Ectodermal cell (in vitro differentiated cells): ENCODE results near the gene ADAMTS17.

Experiments
- H3K27ac ChIP-seq: 2 replicates; pipeline ENCODE4 v1.7.0; 2013; ENCODE audit warnings: mild to moderate bottlenecking, low read depth, low read length; ENCODE audit not compliant: insufficient read depth, poor library complexity, severe bottlenecking
- H3K27me3 ChIP-seq: 2 replicates; pipeline ENCODE4 v1.7.0; 2013; ENCODE audit warnings: mild to moderate bottlenecking, low read length; ENCODE audit not compliant: insufficient read depth, control insufficient read depth, poor library complexity, severe bottlenecking
- H3K36me3 ChIP-seq: one replicate; pipeline ENCODE4 v1.7.0; 2013; ENCODE audit warnings: low read length; ENCODE audit not compliant: control insufficient read depth, insufficient read depth
- H3K4me1 ChIP-seq: one replicate; pipeline ENCODE4 v1.7.0; 2013; ENCODE audit warnings: low read length; ENCODE audit not compliant: control insufficient read depth, insufficient read depth
- H3K4me3 ChIP-seq: 2 replicates; pipeline ENCODE4 v1.7.0; 2013; ENCODE audit warnings: low read depth, low read length, control low read depth; ENCODE audit not compliant: insufficient read depth
- H3K9me3 ChIP-seq: 2 replicates; pipeline ENCODE4 v1.7.0; 2013; ENCODE audit warnings: mild to moderate bottlenecking, low read length, moderate library complexity; ENCODE audit not compliant: control insufficient read depth
- WGBS, 2 experiments: methylation state at CpG; one replicate each; pipeline ENCODE4 v1.1.7; 2013; ENCODE audit warnings: missing lambda C conversion rate in 2 of 2; 5-methylcytosine and 5-hydroxymethylcytosine counted together

Gene ADAMTS17

DNA sequence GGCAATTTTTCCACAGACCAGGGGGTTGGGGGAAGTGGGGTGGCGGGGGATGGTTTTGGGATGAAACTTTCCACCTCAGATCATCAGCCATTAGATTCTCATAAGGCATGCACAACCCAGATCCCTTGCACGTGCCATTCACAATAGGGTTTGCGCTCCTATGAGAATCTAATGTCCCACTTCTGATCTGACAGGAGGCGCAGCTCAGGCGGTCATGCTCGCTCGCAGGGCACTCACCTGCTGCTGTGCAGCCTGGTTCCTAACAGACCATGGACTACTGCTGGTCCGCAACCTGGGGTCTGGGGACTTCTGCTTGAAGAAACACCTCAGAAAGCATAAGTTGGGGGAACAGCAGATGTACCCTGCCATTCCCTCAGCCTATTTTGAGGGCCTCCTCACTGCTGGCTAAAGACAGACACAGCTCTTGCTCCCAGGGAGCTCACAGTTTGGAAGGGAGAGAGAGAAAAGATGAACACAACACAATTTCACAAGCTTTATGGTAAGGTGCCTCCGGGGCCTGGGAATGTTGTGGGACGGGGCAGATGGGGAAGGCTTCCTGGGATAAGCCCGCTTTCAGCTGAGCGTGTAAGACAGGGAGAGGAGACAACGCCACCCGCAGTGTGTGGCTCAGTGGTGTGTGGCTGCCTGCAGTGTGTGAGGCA is 285.2 kb downstream of the ADAMTS17 start:
- Histone ChIP-seq H3K27me3 (no peaks in the 10 kb centered on the region), H3K36me3 (no peaks in the 10 kb centered on the region), H3K27ac (no peak overlapping the region), H3K9me3 (no peaks in the 10 kb centered on the region), H3K4me3 (no peak overlapping the region), H3K4me1 (peaks cover 4% of the 10 kb centered on the region)
- 86% methylated on average over 14 of the region's 14 CpGs for WGBS, 2 experiments

DNA sequence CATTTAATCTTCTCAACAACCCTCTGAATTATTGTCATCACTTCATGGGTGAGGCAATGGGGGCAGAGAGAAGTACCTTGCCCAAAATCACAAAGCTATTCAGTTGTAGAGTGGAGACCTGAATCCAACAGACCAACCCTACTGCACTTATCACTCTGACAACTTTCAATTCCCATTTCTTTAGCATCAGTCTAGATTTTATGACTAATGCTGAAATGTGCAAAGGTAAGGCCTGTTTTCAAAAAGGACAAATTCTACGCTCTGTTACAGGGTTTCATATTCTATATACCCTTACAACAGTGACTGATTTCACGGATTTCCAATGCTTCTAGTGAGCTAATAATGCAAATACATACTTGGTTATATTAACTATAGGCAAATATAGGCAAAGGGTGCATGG is 286.0 kb downstream of the ADAMTS17 start:
- Histone ChIP-seq H3K4me1 (peaks cover 4% of the 10 kb centered on the region), H3K36me3 (no peaks in the 10 kb centered on the region), H3K9me3 (no peaks in the 10 kb centered on the region), H3K27ac (no peak overlapping the region), H3K4me3 (no peak overlapping the region), H3K27me3 (no peaks in the 10 kb centered on the region)
- WGBS, 2 experiments: 95% methylated on average over 2 of the region's 2 CpGs; no CpG with 5 or more reads in 1 of the 2 experiments

DNA sequence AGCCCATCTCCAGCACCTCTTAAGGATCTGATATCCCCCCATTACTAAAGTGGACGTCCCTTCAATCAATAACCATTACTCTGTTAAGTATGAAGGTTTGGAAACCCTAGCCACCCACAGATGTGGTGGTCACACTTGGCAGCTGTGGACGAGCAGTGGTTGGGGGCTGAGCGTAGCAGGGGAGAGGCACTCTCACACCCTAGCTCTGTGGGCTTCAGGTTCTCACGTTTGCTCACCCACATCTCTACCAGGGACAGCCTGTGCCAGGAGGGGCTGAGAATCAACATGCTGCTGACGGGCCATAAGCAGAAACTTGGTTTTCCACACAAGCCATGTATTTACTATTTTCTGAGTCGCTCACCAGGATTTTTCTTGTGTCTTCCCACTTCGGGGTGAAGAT is 287.2 kb downstream of the ADAMTS17 start:
- Histone ChIP-seq H3K27me3 (no peaks in the 10 kb centered on the region), H3K36me3 (no peaks in the 10 kb centered on the region), H3K9me3 (no peaks in the 10 kb centered on the region), H3K27ac (no peak overlapping the region), H3K4me3 (no peak overlapping the region), H3K4me1 (no peaks in the 10 kb centered on the region)
- 80 to 94% methylated on average over 6 to 7 of the region's 7 CpGs for WGBS, 2 experiments

DNA sequence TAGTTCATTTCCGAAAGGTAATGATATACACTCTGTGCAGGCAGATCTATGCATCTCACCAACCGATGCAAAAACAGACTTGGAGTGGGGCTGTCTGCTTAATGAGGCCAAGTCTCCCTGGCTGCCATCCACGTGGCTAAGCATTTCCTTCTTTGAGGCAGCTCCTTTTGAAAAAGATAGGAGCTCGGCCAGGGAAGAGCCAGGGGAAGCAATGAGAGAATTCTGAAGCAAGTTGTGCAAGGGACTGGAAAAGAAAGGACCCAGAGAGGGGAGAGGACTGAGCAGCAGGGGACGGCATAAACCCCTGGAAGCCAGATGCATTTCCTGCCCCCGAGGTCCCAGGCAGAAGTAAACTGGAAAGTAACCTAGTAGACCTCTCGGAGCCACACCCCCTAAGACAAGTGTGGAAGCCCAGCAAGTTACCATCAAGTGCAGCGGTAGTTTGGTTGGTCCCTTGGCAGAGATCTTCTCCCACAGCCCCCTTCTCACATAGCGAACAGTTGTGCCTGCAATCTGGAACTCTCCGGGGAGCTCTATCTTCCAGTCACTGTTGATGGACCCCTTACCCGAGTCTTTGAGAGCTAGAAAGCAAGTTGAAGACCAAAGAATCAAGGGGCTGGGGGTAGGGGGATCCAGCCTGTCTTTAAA is 288.2 kb downstream of the ADAMTS17 start:
- Histone ChIP-seq H3K27ac (no peak overlapping the region), H3K36me3 (no peaks in the 10 kb centered on the region), H3K4me1 (no peaks in the 10 kb centered on the region), H3K27me3 (no peaks in the 10 kb centered on the region), H3K4me3 (no peak overlapping the region), H3K9me3 (no peaks in the 10 kb centered on the region)
- WGBS, 2 experiments: 87 to 88% methylated on average over 11 of the region's 11 CpGs

DNA sequence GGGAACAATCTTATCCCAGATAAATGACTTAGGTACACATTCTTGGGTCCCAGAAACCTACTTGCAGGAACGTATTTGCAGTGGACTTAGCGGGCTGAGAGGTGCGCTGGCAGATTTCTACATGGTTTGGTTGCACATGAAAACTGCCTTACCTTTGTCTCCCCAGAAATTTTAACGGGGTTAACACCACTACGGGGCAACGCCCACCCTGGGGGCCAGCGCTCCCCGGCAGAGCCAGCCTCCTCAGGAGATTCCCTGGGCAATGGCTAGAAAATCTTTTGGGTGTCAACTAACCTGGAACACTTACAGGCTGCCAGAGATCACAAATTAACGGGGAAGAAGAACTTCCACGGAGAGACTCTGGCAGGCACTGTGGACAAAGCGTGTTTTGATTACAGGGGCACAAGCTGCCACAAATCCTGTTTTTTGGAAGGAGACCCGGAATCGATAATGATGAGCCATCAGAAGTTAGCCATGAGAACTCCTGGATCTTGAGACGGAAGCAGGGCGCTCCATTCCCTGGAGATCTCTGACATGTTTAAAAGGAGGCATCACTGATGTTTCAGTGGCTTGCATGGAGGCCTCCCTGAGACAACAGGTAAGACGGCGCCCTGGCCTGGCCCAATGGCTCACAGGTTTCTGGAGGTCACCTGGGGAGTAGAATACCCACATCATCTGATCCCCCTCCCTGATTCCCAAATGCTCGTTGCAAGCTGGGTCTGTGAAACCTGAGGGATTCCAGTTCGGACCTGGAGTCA is 288.9 kb downstream of the ADAMTS17 start:
- no peaks in the 10 kb centered on the region for H3K9me3 ChIP-seq
- H3K4me1 ChIP-seq: no peaks in the 10 kb centered on the region
- 94 to 95% methylated on average over 19 of the region's 19 CpGs for WGBS, 2 experiments
- no peaks in the 10 kb centered on the region for H3K36me3 ChIP-seq
- no peaks in the 10 kb centered on the region for H3K27me3 ChIP-seq
- no peak overlapping the region for H3K27ac ChIP-seq
- no peak overlapping the region for H3K4me3 ChIP-seq

DNA sequence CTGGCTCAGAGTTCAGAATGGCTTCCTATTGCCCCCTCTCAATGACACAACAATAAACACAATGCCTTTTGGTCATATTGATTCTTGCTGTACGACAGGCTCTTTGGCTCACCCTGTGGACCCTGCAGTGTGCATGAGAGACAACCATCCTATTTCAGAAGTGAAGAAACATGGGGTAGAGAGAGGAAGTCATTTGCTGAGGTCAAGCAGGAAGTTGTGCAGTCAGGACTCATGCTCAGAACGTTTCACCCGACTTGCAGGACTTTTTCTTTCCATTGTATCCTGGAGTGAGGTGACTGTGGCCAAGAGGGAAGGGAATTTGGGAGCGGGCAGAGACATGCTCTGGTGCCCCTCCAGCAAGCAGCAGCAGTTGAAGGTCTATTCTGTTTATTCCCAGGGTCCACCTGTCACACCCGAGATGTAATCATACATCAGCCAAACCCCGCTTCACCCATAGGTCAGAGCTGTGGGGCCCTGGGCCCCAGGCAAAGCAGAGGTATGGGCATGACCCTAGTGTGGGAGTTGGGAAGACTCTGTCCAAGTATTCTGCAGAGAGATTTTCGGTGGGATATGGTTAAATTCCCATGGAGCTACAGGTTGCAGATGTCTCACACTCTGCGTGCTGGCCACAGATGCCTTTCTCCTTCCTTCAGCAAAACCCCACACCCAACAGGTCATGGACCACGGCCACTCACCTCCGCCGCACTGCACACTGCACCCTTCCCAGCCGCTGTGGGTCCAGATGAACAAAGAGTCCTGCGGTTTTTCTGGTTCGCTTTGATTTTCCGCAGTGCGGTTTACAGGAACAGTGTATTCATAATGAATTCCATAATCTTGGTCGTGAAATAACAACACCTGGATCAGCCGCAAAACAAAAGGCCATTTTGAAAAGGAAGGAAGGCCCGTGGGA is 290.6 kb downstream of the ADAMTS17 start:
- WGBS, 2 experiments: 93 to 94% methylated on average over 19 of the region's 19 CpGs
- H3K27me3 ChIP-seq: no peaks in the 10 kb centered on the region
- no peaks in the 10 kb centered on the region for H3K36me3 ChIP-seq
- H3K4me3 ChIP-seq: no peak overlapping the region
- no peaks in the 10 kb centered on the region for H3K9me3 ChIP-seq
- H3K27ac ChIP-seq: no peak overlapping the region
- no peaks in the 10 kb centered on the region for H3K4me1 ChIP-seq

DNA sequence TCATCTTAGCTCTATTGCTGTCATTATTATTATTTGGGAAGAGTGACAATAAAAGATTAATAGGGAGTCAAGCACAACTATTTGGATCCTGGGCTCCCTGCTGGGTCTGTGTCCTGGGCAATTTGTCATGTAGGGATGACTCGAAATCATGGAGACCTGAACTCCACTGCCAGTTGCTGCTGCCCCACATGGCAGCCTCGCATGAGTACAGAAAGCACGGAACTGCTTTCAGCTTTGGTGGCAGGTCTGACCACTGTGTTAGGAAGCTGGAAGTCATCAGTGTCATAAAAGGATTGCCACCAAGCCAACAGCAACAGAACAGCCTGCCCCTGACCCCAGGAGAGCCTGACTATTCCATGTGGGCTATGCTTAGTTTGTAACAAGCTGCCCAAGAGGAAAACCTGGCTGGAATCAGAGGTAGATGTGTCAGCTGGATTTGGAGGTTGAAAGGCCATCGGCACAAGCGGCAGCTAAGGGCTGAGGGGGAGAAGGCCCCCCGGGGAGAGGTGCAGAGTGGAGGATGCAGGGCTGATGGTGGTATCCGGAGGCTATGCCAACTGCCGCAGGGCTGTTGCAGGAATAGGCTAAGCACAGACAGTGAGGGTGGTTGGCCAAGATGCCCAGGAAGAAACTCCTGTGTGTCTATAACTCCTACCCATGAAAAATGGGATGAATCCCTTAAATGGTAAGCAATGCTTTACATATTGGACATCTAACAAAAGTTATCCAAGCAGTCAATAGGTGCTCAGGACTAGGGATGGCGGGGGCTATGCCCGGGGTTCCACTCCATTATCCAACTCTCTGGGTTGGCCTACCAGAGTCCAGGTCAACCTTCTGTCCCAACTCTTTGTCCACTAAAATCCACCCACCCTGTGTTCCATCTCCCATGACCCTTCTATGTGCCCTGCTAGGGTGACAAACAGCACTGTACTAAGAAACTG is 291.6 kb downstream of the ADAMTS17 start:
- 93 to 95% methylated on average over 10 of the region's 10 CpGs for WGBS, 2 experiments
- H3K27ac ChIP-seq: no peak overlapping the region
- no peak overlapping the region for H3K4me3 ChIP-seq
- no peaks in the 10 kb centered on the region for H3K9me3 ChIP-seq
- H3K27me3 ChIP-seq: no peaks in the 10 kb centered on the region
- no peaks in the 10 kb centered on the region for H3K36me3 ChIP-seq
- H3K4me1 ChIP-seq: no peaks in the 10 kb centered on the region

DNA sequence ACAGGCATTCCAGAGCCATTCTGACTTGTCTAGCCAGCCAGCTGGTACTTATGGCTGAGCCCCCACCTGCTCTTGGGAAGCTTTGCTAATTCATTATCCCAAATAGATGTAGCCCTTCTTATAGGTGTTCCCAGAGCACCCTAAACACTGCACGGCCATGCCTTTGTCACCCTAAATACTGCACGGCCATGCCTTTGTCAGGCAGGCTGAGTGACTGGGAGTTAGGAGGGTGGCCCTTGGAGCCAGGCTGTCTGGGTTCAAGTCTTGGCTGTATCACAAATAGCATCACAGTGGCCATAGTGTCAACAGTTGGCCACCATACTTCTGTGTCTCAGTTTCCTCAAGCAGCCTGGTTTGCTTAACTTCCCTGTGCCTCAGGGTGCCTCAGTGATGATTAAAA is 292.3 kb downstream of the ADAMTS17 start:
- Histone ChIP-seq H3K27me3 (no peaks in the 10 kb centered on the region), H3K4me3 (no peak overlapping the region), H3K4me1 (no peaks in the 10 kb centered on the region), H3K9me3 (no peaks in the 10 kb centered on the region), H3K27ac (no peak overlapping the region), H3K36me3 (no peaks in the 10 kb centered on the region)
- 96 to 97% methylated on average over 2 of the region's 2 CpGs for WGBS, 2 experiments

DNA sequence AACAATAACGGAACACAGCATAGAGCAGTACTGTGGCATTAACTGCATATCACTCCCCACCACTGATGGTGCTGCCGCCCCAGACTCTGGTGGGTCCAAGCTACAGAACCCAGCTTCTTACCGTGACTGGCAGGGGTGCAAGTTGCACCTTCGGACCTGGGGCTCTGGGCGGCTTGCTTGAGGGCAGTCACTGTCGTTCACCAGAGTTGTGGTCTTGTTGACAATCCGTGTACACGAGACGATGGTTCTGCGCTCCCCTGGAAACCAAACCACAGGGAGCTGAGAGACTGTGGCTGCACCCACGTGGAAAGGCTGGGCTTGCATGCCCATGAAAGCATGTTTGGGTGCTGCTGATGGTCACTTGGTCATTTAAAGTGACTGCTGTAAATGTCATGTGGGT is 293.0 kb downstream of the ADAMTS17 start:
- Histone ChIP-seq H3K36me3 (no peaks in the 10 kb centered on the region), H3K9me3 (no peaks in the 10 kb centered on the region), H3K27me3 (no peaks in the 10 kb centered on the region), H3K4me3 (no peak overlapping the region), H3K4me1 (no peaks in the 10 kb centered on the region), H3K27ac (no peak overlapping the region)
- 94 to 97% methylated on average over 11 of the region's 11 CpGs for WGBS, 2 experiments
